Mammary epithelial cell (primary cell): Measurements from ENCODE around the gene TTYH2.

ENCODE experiments used
- CTCF ChIP-seq, 2 donors: IDR thresholded peaks in 1 of 2; conservative IDR thresholded peaks in 1 of 2; 2 replicates each; pipeline ENCODE4 v1.5.1; 2011 to 2012; ENCODE audit warnings: inconsistent platforms in 2 of 2, low read length in 2 of 2, mild to moderate bottlenecking in 2 of 2, control low read depth in 1 of 2, low read depth in 1 of 2; ENCODE audit not compliant: insufficient read depth in 1 of 2; ENCODE audit errors: extremely low read depth in 1 of 2
- EZH2 ChIP-seq: IDR thresholded peaks from 2 replicates; pipeline ENCODE4 v1.6.1; 2012; ENCODE audit warnings: low read length, inconsistent platforms, borderline replicate concordance

DNA sequence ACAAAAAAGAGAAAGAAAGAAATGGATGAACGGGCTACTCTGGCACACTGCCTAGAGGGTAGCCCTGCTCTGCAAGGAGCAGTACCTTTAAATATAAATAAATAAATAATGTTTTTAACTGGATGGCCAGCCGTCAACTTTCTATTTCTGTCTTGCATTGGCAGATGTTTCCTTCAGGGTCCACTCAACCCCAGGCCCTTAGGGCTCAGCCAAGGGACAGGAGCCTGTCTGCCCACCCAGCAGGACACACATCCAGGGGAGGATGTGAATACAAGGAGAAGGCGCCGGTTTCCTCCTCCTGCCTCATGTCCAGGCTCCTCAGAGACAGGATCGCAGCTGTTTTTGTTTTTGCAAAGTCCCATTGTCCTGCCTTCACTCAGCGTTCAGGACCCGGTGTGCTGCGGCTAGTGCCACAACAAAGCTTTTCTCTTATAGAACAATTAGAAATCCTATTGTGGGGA, 22.6 kb downstream of the TTYH2 start:
- TF ChIP-seq CTCF (conservative IDR thresholded peaks at IDR 0.05 in 1 of 2, IDR thresholded peaks at IDR 0.05 in 1 of 2; ENCODE audit: extremely low read depth in 1 of 2, insufficient read depth in 1 of 2, low read depth in 1 of 2, low read length in 2 of 2) = no peak
- TF ChIP-seq EZH2 = no peak
